ENCODE results near the gene MRPL23.

MRPL23 gene

DNA sequence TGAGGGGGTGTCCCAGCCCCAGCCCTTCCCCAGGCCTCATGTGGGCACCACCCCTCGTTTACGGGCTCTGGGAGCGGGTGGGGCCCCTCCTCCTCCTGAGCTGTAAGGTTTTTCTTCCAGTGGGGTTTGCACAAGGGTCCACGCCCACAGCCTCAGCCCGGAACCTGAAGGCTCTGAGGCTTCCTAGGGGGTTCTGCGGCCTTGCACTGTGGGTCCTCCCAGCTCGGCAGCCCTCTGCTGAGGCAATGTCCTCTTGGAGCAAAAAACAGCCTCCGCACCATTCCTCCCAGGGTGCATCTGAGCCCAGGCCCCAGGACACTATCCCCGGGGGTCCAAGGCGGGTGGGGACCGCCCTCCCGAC, 36.4 kb downstream of the MRPL23 start:
- Histone ChIP-seq H3K9me3 (ENCODE audit: control insufficient read depth, insufficient read depth, low read length) (no peaks in the 10 kb centered on the region), H3K36me3 (ENCODE audit: control insufficient read depth, low read length) (no peaks in the 10 kb centered on the region), H3K79me2 (ENCODE audit: control insufficient read depth, low read length) (no peaks in the 10 kb centered on the region), H3K27ac (ENCODE audit: low read depth, low read length) (no peak overlapping the region), H3K4me3 (ENCODE audit: low read length) (no peak overlapping the region), H3F3A (ENCODE audit: control insufficient read depth, insufficient read depth) (no peaks in the 10 kb centered on the region), H3K9me2 (replicated peaks; ENCODE audit: control insufficient read depth, low read length) (no peaks in the 10 kb centered on the region), H3K4me2 (ENCODE audit: low read length) (no peak overlapping the region), H3K27me3 (ENCODE audit: control insufficient read depth, low read length) (no peaks in the 10 kb centered on the region), H4K20me1 (ENCODE audit: control insufficient read depth, insufficient read depth, low read depth, low read length) (no peaks in the 10 kb centered on the region), H3K4me1 (ENCODE audit: control insufficient read depth, low read length) (no peaks in the 10 kb centered on the region)
- TF ChIP-seq, protein P1, sequence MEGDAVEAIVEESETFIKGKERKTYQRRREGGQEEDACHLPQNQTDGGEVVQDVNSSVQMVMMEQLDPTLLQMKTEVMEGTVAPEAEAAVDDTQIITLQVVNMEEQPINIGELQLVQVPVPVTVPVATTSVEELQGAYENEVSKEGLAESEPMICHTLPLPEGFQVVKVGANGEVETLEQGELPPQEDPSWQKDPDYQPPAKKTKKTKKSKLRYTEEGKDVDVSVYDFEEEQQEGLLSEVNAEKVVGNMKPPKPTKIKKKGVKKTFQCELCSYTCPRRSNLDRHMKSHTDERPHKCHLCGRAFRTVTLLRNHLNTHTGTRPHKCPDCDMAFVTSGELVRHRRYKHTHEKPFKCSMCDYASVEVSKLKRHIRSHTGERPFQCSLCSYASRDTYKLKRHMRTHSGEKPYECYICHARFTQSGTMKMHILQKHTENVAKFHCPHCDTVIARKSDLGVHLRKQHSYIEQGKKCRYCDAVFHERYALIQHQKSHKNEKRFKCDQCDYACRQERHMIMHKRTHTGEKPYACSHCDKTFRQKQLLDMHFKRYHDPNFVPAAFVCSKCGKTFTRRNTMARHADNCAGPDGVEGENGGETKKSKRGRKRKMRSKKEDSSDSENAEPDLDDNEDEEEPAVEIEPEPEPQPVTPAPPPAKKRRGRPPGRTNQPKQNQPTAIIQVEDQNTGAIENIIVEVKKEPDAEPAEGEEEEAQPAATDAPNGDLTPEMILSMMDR (IDR thresholded peaks at IDR 0.05; ENCODE audit: low read depth, low read length, poor library complexity, severe bottlenecking) = no peak

DNA sequence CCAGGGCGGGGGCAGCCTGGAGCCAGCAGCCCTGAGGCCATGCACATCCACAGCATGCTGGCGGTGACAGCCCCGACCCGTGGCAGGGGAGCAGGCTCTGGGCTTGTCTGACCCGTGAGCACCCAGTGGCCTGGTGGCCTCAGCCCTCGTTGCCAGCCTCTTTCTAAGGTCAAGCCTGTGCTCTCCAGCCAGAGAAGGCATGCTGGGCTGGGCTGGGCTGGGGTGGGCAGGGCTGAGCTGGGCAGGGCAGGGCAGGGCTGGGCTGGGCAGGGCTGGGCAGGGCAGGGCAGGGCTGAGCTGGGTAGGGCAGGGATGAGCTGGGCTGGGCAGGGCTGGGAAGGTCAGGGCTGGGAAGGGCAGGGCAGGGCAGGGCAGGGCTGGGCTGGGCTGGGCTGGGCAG, 39.9 kb downstream of the MRPL23 start:
- no peaks in the 10 kb centered on the region for H3K27me3 ChIP-seq (ENCODE audit: control insufficient read depth, low read length)
- no peak overlapping the region for H3K4me3 ChIP-seq (ENCODE audit: low read length)
- no peaks in the 10 kb centered on the region for H3F3A ChIP-seq (ENCODE audit: control insufficient read depth, insufficient read depth)
- no peaks in the 10 kb centered on the region for H3K4me1 ChIP-seq (ENCODE audit: control insufficient read depth, low read length)
- H4K20me1 ChIP-seq (ENCODE audit: control insufficient read depth, insufficient read depth, low read depth, low read length) = no peaks in the 10 kb centered on the region
- no peak overlapping the region for H3K4me2 ChIP-seq (ENCODE audit: low read length)
- no peaks in the 10 kb centered on the region for H3K36me3 ChIP-seq (ENCODE audit: control insufficient read depth, low read length)
- no peak for TF ChIP-seq EZH2phosphoT487 (IDR thresholded peaks at IDR 0.05; ENCODE audit: borderline replicate concordance, low read length)
- TF ChIP-seq, protein P1 (IDR thresholded peaks at IDR 0.05; ENCODE audit: low read depth, low read length, poor library complexity, severe bottlenecking) = no peak
- H3K9me2 ChIP-seq (replicated peaks; ENCODE audit: control insufficient read depth, low read length) = no peaks in the 10 kb centered on the region
- no peaks in the 10 kb centered on the region for H3K79me2 ChIP-seq (ENCODE audit: control insufficient read depth, low read length)
- H3K9me3 ChIP-seq (ENCODE audit: control insufficient read depth, insufficient read depth, low read length) = no peaks in the 10 kb centered on the region
- H3K27ac ChIP-seq (ENCODE audit: low read depth, low read length) = no peak overlapping the region

DNA sequence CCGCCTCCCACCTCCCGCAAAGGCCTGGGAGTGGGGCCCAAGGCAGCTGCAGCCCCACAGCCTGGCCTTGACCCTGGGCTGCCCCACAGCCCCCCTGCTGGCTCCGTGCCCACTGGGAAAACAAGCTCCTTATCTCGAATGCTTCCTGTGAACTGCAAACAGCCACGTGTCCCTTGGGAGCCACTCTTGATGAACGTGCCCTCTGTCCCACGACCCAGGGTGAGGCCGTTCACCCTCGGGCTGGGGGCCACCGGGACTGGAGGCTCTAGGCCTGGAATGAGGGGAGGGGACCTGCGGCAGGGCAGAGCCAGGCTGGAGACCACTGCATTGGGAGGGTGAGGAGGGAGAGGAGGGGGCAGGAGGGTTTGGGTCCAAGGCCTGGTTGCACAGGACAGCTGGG, 41.0 kb downstream of the MRPL23 start:
- H3F3A ChIP-seq (ENCODE audit: control insufficient read depth, insufficient read depth) = no peaks in the 10 kb centered on the region
- no peaks in the 10 kb centered on the region for H3K79me2 ChIP-seq (ENCODE audit: control insufficient read depth, low read length)
- H3K36me3 ChIP-seq (ENCODE audit: control insufficient read depth, low read length) = no peaks in the 10 kb centered on the region
- no peak overlapping the region for H3K4me2 ChIP-seq (ENCODE audit: low read length)
- no peaks in the 10 kb centered on the region for H4K20me1 ChIP-seq (ENCODE audit: control insufficient read depth, insufficient read depth, low read depth, low read length)
- no peaks in the 10 kb centered on the region for H3K9me3 ChIP-seq (ENCODE audit: control insufficient read depth, insufficient read depth, low read length)
- H3K4me1 ChIP-seq (ENCODE audit: control insufficient read depth, low read length) = no peaks in the 10 kb centered on the region
- no peak for TF ChIP-seq EZH2phosphoT487 (IDR thresholded peaks at IDR 0.05; ENCODE audit: borderline replicate concordance, low read length)
- TF ChIP-seq, protein P1 (IDR thresholded peaks at IDR 0.05; ENCODE audit: low read depth, low read length, poor library complexity, severe bottlenecking) = no peak
- H3K27me3 ChIP-seq (ENCODE audit: control insufficient read depth, low read length) = no peaks in the 10 kb centered on the region
- H3K9me2 ChIP-seq (replicated peaks; ENCODE audit: control insufficient read depth, low read length) = no peaks in the 10 kb centered on the region
- H3K4me3 ChIP-seq (ENCODE audit: low read length) = no peak overlapping the region
- H3K27ac ChIP-seq (ENCODE audit: low read depth, low read length) = no peak overlapping the region

All from DOHH2 (cell line).